T-cell (primary cell): Measurements from ENCODE around the gene ELMO1. TPM values are rescaled to one million over a fixed set of nuclear protein-coding genes. Genes with fewer than 3 reads are reported as not detected.

Experiments used
- ATAC-seq, 4 experiments: fragments of 200-7000 bp in 3 of 4; fragments of 150-1000 bp in 1 of 4; cut with Tn5 transposase; replicated peaks in 1 of 4; 1 replicate in 3 of 4; 2 replicates in 1 of 4; pipeline ENCODE4 v1.10.0; 2021; ENCODE audit warnings: moderate library complexity in 3 of 4, mild to moderate bottlenecking in 2 of 4, moderate number of reproducible peaks in 1 of 4
- CTCF ChIA-PET, 2 donors: fragments of 300-600 bp; sonication (Branson Sonifier 250); formaldehyde crosslinking; loops; one replicate each; lab custom pipeline; 2022; ENCODE audit warnings: antibody characterized with exemption in 2 of 2; lab: Charles Lee
- POLR2A ChIA-PET, 2 donors: fragments of 300-600 bp; sonication (Branson Sonifier 250); formaldehyde crosslinking; loops; one replicate each; lab custom pipeline; 2022; ENCODE audit warnings: antibody characterized with exemption in 2 of 2; lab: Charles Lee
- DNase-seq, 35 experiments: peaks; one replicate each; pipeline versions ENCODE4 v3.0.0 to v3.0.0-alpha.2; 2013 to 2023
- H3K27ac ChIP-seq: one replicate; pipeline ENCODE4 v1.5.1; 2013; ENCODE audit warnings: low read length
- H3K27me3 ChIP-seq, 2 experiments: replicated peaks in 1 of 2; 1 replicate in 1 of 2; 2 replicates in 1 of 2; pipeline versions ENCODE4 v1.6.1 to v1.7.0; 2013; ENCODE audit warnings: low read length in 1 of 2, mixed read lengths in 1 of 2; ENCODE audit not compliant: control insufficient read depth in 2 of 2, insufficient read depth in 2 of 2; ENCODE audit errors: extremely low read depth in 1 of 2
- H3K36me3 ChIP-seq, 2 donors: 1 replicate in 1 of 2; 2 replicates in 1 of 2; pipeline versions ENCODE4 v1.6.1 to v1.7.0; 2013; ENCODE audit warnings: low read length in 1 of 2; ENCODE audit not compliant: control insufficient read depth in 2 of 2, insufficient read depth in 1 of 2; ENCODE audit errors: extremely low read depth in 1 of 2
- H3K4me1 ChIP-seq, 2 experiments: 1 replicate in 1 of 2; 2 replicates in 1 of 2; pipeline versions ENCODE4 v1.6.1 to v1.7.0; 2013; ENCODE audit warnings: low read length in 2 of 2, mixed read lengths in 1 of 2; ENCODE audit not compliant: insufficient read depth in 2 of 2, control insufficient read depth in 1 of 2; ENCODE audit errors: extremely low read depth in 1 of 2
- H3K4me3 ChIP-seq, 2 donors: 1 replicate in 1 of 2; 2 replicates in 1 of 2; pipeline versions ENCODE4 v1.5.1 to v1.7.0; 2013; ENCODE audit warnings: mild to moderate bottlenecking in 2 of 2, low read length in 1 of 2, moderate library complexity in 1 of 2; ENCODE audit not compliant: control insufficient read depth in 1 of 2; ENCODE audit errors: extremely low read depth in 1 of 2
- H3K9me3 ChIP-seq: 2 replicates; pipeline ENCODE4 v1.7.0; 2013
- H3K27ac Mint-ChIP-seq, 2 donors: one replicate each; pipeline ENCODE4 v1.8.0; 2020 to 2021; ENCODE audit warnings: mild to moderate bottlenecking in 2 of 2, mixed read lengths in 2 of 2
- H3K27me3 Mint-ChIP-seq, 2 donors: one replicate each; pipeline ENCODE4 v1.8.0; 2021 to 2022; ENCODE audit warnings: mixed read lengths in 2 of 2
- H3K36me3 Mint-ChIP-seq: one replicate; pipeline ENCODE4 v1.8.0; 2021; ENCODE audit warnings: mixed read lengths
- H3K4me1 Mint-ChIP-seq, 3 donors: one replicate each; pipeline ENCODE4 v1.8.0; 2020 to 2022; ENCODE audit warnings: mixed read lengths in 3 of 3, mild to moderate bottlenecking in 1 of 3
- H3K4me3 Mint-ChIP-seq, 3 donors: one replicate each; pipeline ENCODE4 v1.8.0; 2020 to 2022; ENCODE audit warnings: mild to moderate bottlenecking in 3 of 3, mixed read lengths in 3 of 3, moderate library complexity in 3 of 3
- H3K9me3 Mint-ChIP-seq, 3 donors: one replicate each; pipeline ENCODE4 v1.8.0; 2020 to 2022; ENCODE audit warnings: mixed read lengths in 3 of 3
- WGBS: methylation state at CpG from one replicate; pipeline ENCODE4 v1.1.5; 2013; ENCODE audit warnings: missing lambda C conversion rate; ENCODE audit not compliant: insufficient coverage; 5-methylcytosine and 5-hydroxymethylcytosine counted together
- total RNA-seq, 35 experiments: library from RNA in 6 of 35; stranded (reverse) in 6 of 35; fragments of 120-200 nt in 1 of 35; gene quantifications; one replicate each; pipeline versions ENCODE4 v1.2.1 to v1.2.4 and lab custom pipeline; 2013 to 2026

Gene ELMO1
- total RNA-seq, 5 donors from 2014 or later (not counting 1 experiment from before 2014, with no cell fraction given): 101 to 149 (median 113) TPM

- H3K4me3 Mint-ChIP-seq: no peak overlapping the region
- Histone ChIP-seq H3K4me1 (no peaks in the 10 kb centered on the region), H3K9me3 (no peaks in the 10 kb centered on the region), H3K4me3 (no peak overlapping the region), H3K27me3 (no peaks in the 10 kb centered on the region), H3K36me3 (peaks cover 6 to 38% of the 10 kb centered on the region in 2 donors), H3K27ac (no peak overlapping the region)
- POLR2A ChIA-PET: no interaction called here
- no peaks in the 10 kb centered on the region for H3K27me3 Mint-ChIP-seq
- CTCF ChIA-PET: interaction anchor here (0.5 to 0.9 kb wide), 2 partner anchors 134 to 668 kb away, joined by 3 to 4 read pairs; no protein-coding TSS in a partner anchor
- no peaks in the 10 kb centered on the region for H3K9me3 Mint-ChIP-seq
- DNase-seq (no peak), ATAC-seq (no peak)
- peaks cover 42% of the 10 kb centered on the region for H3K36me3 Mint-ChIP-seq
- WGBS: no CpG with 5 or more reads among the region's 3 CpGs
- peak overlapping the region; percentile 16 to 64 for H3K27ac Mint-ChIP-seq
- H3K4me1 Mint-ChIP-seq: peaks cover 3 to 11% (median 10%) of the 10 kb centered on the region in 3 donors
Measured at GRCh38 chr7:37218956-37219355, 229.7 kb downstream of the ELMO1 start.

GRCh38 chr7:37216923-37217322 is 231.7 kb downstream of the ELMO1 start:
- Mint-ChIP-seq H3K27ac (peak overlapping the region in 1 of 2 donors; percentile 37), H3K4me1 (peaks cover 3 to 11% (median 10%) of the 10 kb centered on the region in 3 donors), H3K27me3 (no peaks in the 10 kb centered on the region), H3K4me3 (no peak overlapping the region), H3K9me3 (no peaks in the 10 kb centered on the region), H3K36me3 (peaks cover 44% of the 10 kb centered on the region)
- Histone ChIP-seq H3K4me1 (no peaks in the 10 kb centered on the region), H3K27ac (no peak overlapping the region), H3K9me3 (no peaks in the 10 kb centered on the region), H3K4me3 (no peak overlapping the region), H3K27me3 (no peaks in the 10 kb centered on the region), H3K36me3 (peaks cover 6 to 45% of the 10 kb centered on the region in 2 donors)
- CTCF ChIA-PET: interaction anchor here in 1 of 2 donors (0.6 kb wide), 1 partner anchor 79 kb away, joined by 3 read pairs; no protein-coding TSS in a partner anchor
- DNase-seq (no peak), ATAC-seq (no peak)
- POLR2A ChIA-PET: interaction anchor here in 1 of 2 donors (0.6 kb wide), 1 partner anchor 18 kb away, joined by 3 read pairs; no protein-coding TSS in a partner anchor
- WGBS: no CpG with 5 or more reads among the region's 2 CpGs

- Mint-ChIP-seq H3K27me3 (no peaks in the 10 kb centered on the region), H3K4me3 (no peak overlapping the region), H3K36me3 (peaks cover 44% of the 10 kb centered on the region), H3K27ac (peak overlapping the region; percentile 55 to 66), H3K9me3 (no peaks in the 10 kb centered on the region), H3K4me1 (peaks cover 3 to 11% (median 10%) of the 10 kb centered on the region in 3 donors)
- Histone ChIP-seq H3K27me3 (no peaks in the 10 kb centered on the region), H3K36me3 (peaks cover 8 to 45% of the 10 kb centered on the region in 2 donors), H3K9me3 (no peaks in the 10 kb centered on the region), H3K4me3 (no peak overlapping the region), H3K27ac (no peak overlapping the region), H3K4me1 (no peaks in the 10 kb centered on the region)
- CTCF ChIA-PET: interaction anchor here (0.6 to 0.7 kb wide), 3 partner anchors 500 to 823 kb away, joined by 3 read pairs; no protein-coding TSS in a partner anchor
- DNase-seq: no peak
- 100% methylated on average over 2 of the region's 10 CpGs for WGBS
- POLR2A ChIA-PET: interaction anchor here (0.5 to 0.6 kb wide), 2 partner anchors 18 to 737 kb away, joined by 3 to 9 read pairs; no protein-coding TSS in a partner anchor
- ATAC-seq: no peak
Measured at GRCh38 chr7:37216156-37216852, 232.4 kb downstream of the ELMO1 start.

GRCh38 chr7:37215290-37215923 is 233.3 kb downstream of the ELMO1 start:
- Mint-ChIP-seq H3K27me3 (no peaks in the 10 kb centered on the region), H3K36me3 (peaks cover 44% of the 10 kb centered on the region), H3K4me1 (peaks cover 3 to 11% (median 10%) of the 10 kb centered on the region in 3 donors), H3K27ac (peak overlapping the region; percentile 60 to 66), H3K4me3 (no peak overlapping the region), H3K9me3 (no peaks in the 10 kb centered on the region)
- Histone ChIP-seq H3K4me3 (no peak overlapping the region), H3K36me3 (peaks cover 6 to 43% of the 10 kb centered on the region in 2 donors), H3K9me3 (no peaks in the 10 kb centered on the region), H3K27ac (no peak overlapping the region), H3K27me3 (no peaks in the 10 kb centered on the region), H3K4me1 (no peaks in the 10 kb centered on the region)
- POLR2A ChIA-PET: interaction anchor here (0.5 to 0.6 kb wide), 3 partner anchors 8 to 737 kb away, joined by 3 to 9 read pairs (median 5); no protein-coding TSS in a partner anchor
- CTCF ChIA-PET: interaction anchor here (0.6 kb wide), 3 partner anchors 17 to 728 kb away, joined by 3 to 5 read pairs (median 3); no protein-coding TSS in a partner anchor
- no peak for DNase-seq
- no peak for ATAC-seq
- 85% methylated on average over 3 of the region's 3 CpGs for WGBS

GRCh38 chr7:37212556-37212955 is 236.1 kb downstream of the ELMO1 start:
- POLR2A ChIA-PET: no interaction called here
- Histone ChIP-seq H3K4me3 (no peak overlapping the region), H3K36me3 (peaks cover 9 to 59% of the 10 kb centered on the region in 2 donors), H3K4me1 (no peaks in the 10 kb centered on the region), H3K27me3 (no peaks in the 10 kb centered on the region), H3K9me3 (no peaks in the 10 kb centered on the region), H3K27ac (no peak overlapping the region)
- WGBS: 68% methylated on average over 7 of the region's 8 CpGs
- DNase-seq (no peak), ATAC-seq (no peak)
- Mint-ChIP-seq H3K4me1 (peaks cover 4 to 8% (median 7%) of the 10 kb centered on the region in 3 donors), H3K9me3 (no peaks in the 10 kb centered on the region), H3K36me3 (peaks cover 47% of the 10 kb centered on the region), H3K27ac (peak overlapping the region; percentile 11 to 58), H3K4me3 (no peak overlapping the region), H3K27me3 (no peaks in the 10 kb centered on the region)
- CTCF ChIA-PET: interaction anchor here in 1 of 2 donors (0.8 kb wide), 1 partner anchor 13 kb away, joined by 3 read pairs; no protein-coding TSS in a partner anchor

GRCh38 chr7:37212051-37212450 is 236.6 kb downstream of the ELMO1 start:
- CTCF ChIA-PET: no interaction called here
- H3K4me3 Mint-ChIP-seq: no peak overlapping the region
- peak overlapping the region in 1 of 2 donors; percentile 59 for H3K27ac Mint-ChIP-seq
- peaks cover 2 to 5% (median 4%) of the 10 kb centered on the region in 3 donors for H3K4me1 Mint-ChIP-seq
- H3K36me3 Mint-ChIP-seq: peaks cover 43% of the 10 kb centered on the region
- ATAC-seq (no peak), DNase-seq (no peak)
- no peaks in the 10 kb centered on the region for H3K27me3 Mint-ChIP-seq
- H3K27me3 ChIP-seq: no peaks in the 10 kb centered on the region
- no peaks in the 10 kb centered on the region for H3K9me3 Mint-ChIP-seq
- H3K4me3 ChIP-seq: no peak overlapping the region
- H3K4me1 ChIP-seq: no peaks in the 10 kb centered on the region
- peaks cover 9 to 54% of the 10 kb centered on the region in 2 donors for H3K36me3 ChIP-seq
- H3K27ac ChIP-seq: no peak overlapping the region
- POLR2A ChIA-PET: interaction anchor here in 1 of 2 donors (0.6 kb wide), 1 partner anchor 411 kb away, joined by 5 read pairs; no protein-coding TSS in a partner anchor
- H3K9me3 ChIP-seq: no peaks in the 10 kb centered on the region
